ENCODE results near the gene PGS1.

The PGS1 gene

GRCh38 chr17:78381601-78382232, 3.3 kb downstream of the PGS1 start:
- Histone ChIP-seq H3K27me3 (ENCODE audit: control insufficient read depth, insufficient read depth, low read length) (no peaks in the 10 kb centered on the region), H3K27ac (ENCODE audit: low read length) (no peak overlapping the region), H3K36me3 (ENCODE audit: control insufficient read depth, low read depth, low read length) (peaks cover 5% of the 10 kb centered on the region), H3K9ac (ENCODE audit: low read length) (no peak overlapping the region), H3K4me1 (ENCODE audit: control insufficient read depth, low read depth, low read length) (peaks cover 31% of the 10 kb centered on the region), H3K9me3 (ENCODE audit: control insufficient read depth, low read depth, low read length) (no peaks in the 10 kb centered on the region), H3K4me3 (ENCODE audit: low read length) (no peak overlapping the region)

GRCh38 chr17:78383725-78384471, 5.4 kb downstream of the PGS1 start:
- H3K4me1 ChIP-seq (ENCODE audit: control insufficient read depth, low read depth, low read length) = peaks cover 31% of the 10 kb centered on the region
- H3K9ac ChIP-seq (ENCODE audit: low read length) = no peak overlapping the region

GRCh38 chr17:78384479-78385175, 6.2 kb downstream of the PGS1 start:
- Histone ChIP-seq H3K4me3 (ENCODE audit: low read length) (no peak overlapping the region), H3K9ac (ENCODE audit: low read length) (no peak overlapping the region), H3K27ac (ENCODE audit: low read length) (no peak overlapping the region), H3K4me1 (ENCODE audit: control insufficient read depth, low read depth, low read length) (peaks cover 27% of the 10 kb centered on the region), H3K9me3 (ENCODE audit: control insufficient read depth, low read depth, low read length) (no peaks in the 10 kb centered on the region), H3K36me3 (ENCODE audit: control insufficient read depth, low read depth, low read length) (peaks cover 5% of the 10 kb centered on the region), H3K27me3 (ENCODE audit: control insufficient read depth, insufficient read depth, low read length) (no peaks in the 10 kb centered on the region)

More at GRCh38 chr17:78383725-78384471, 5.4 kb downstream of the PGS1 start:
- Histone ChIP-seq H3K9me3 (ENCODE audit: control insufficient read depth, low read depth, low read length) (no peaks in the 10 kb centered on the region), H3K27ac (ENCODE audit: low read length) (no peak overlapping the region), H3K27me3 (ENCODE audit: control insufficient read depth, insufficient read depth, low read length) (no peaks in the 10 kb centered on the region), H3K36me3 (ENCODE audit: control insufficient read depth, low read depth, low read length) (peaks cover 5% of the 10 kb centered on the region), H3K4me3 (ENCODE audit: low read length) (no peak overlapping the region)

- no peak overlapping the region for H3K4me3 ChIP-seq (ENCODE audit: low read length)
- peaks cover under 1% of the 10 kb centered on the region for H3K36me3 ChIP-seq (ENCODE audit: control insufficient read depth, low read depth, low read length)
- no peaks in the 10 kb centered on the region for H3K9me3 ChIP-seq (ENCODE audit: control insufficient read depth, low read depth, low read length)
- H3K27ac ChIP-seq (ENCODE audit: low read length) = no peak overlapping the region
- no peak overlapping the region for H3K9ac ChIP-seq (ENCODE audit: low read length)
- H3K4me1 ChIP-seq (ENCODE audit: control insufficient read depth, low read depth, low read length) = peaks cover 13% of the 10 kb centered on the region
- no peaks in the 10 kb centered on the region for H3K27me3 ChIP-seq (ENCODE audit: control insufficient read depth, insufficient read depth, low read length)
These were observed 9.8 kb downstream of the PGS1 start for GRCh38 chr17:78387977-78388941.

- Histone ChIP-seq H3K36me3 (ENCODE audit: control insufficient read depth, low read depth, low read length) (peaks cover 5% of the 10 kb centered on the region), H3K9ac (ENCODE audit: low read length) (no peak overlapping the region), H3K27me3 (ENCODE audit: control insufficient read depth, insufficient read depth, low read length) (no peaks in the 10 kb centered on the region), H3K4me3 (ENCODE audit: low read length) (no peak overlapping the region), H3K27ac (ENCODE audit: low read length) (no peak overlapping the region), H3K9me3 (ENCODE audit: control insufficient read depth, low read depth, low read length) (no peaks in the 10 kb centered on the region), H3K4me1 (ENCODE audit: control insufficient read depth, low read depth, low read length) (peaks cover 10% of the 10 kb centered on the region)
These were observed 12.0 kb downstream of the PGS1 start for GRCh38 chr17:78390241-78391050.

GRCh38 chr17:78391051-78391431, 12.6 kb downstream of the PGS1 start:
- Histone ChIP-seq H3K36me3 (ENCODE audit: control insufficient read depth, low read depth, low read length) (peaks cover 5% of the 10 kb centered on the region), H3K9ac (ENCODE audit: low read length) (no peak overlapping the region), H3K27ac (ENCODE audit: low read length) (no peak overlapping the region), H3K9me3 (ENCODE audit: control insufficient read depth, low read depth, low read length) (no peaks in the 10 kb centered on the region), H3K4me1 (ENCODE audit: control insufficient read depth, low read depth, low read length) (peaks cover 6% of the 10 kb centered on the region), H3K4me3 (ENCODE audit: low read length) (no peak overlapping the region), H3K27me3 (ENCODE audit: control insufficient read depth, insufficient read depth, low read length) (no peaks in the 10 kb centered on the region)

GRCh38 chr17:78391843-78392242, 13.4 kb downstream of the PGS1 start:
- no peak overlapping the region for H3K27ac ChIP-seq (ENCODE audit: low read length)
- H3K4me1 ChIP-seq (ENCODE audit: control insufficient read depth, low read depth, low read length) = no peaks in the 10 kb centered on the region
- H3K4me3 ChIP-seq (ENCODE audit: low read length) = no peak overlapping the region
- no peak overlapping the region for H3K9ac ChIP-seq (ENCODE audit: low read length)
- no peaks in the 10 kb centered on the region for H3K9me3 ChIP-seq (ENCODE audit: control insufficient read depth, low read depth, low read length)
- peaks cover 13% of the 10 kb centered on the region for H3K36me3 ChIP-seq (ENCODE audit: control insufficient read depth, low read depth, low read length)
- H3K27me3 ChIP-seq (ENCODE audit: control insufficient read depth, insufficient read depth, low read length) = no peaks in the 10 kb centered on the region

- H3K4me3 ChIP-seq (ENCODE audit: low read length) = no peak overlapping the region
- H3K27me3 ChIP-seq (ENCODE audit: control insufficient read depth, insufficient read depth, low read length) = no peaks in the 10 kb centered on the region
- H3K36me3 ChIP-seq (ENCODE audit: control insufficient read depth, low read depth, low read length) = peaks cover 15% of the 10 kb centered on the region
- no peak overlapping the region for H3K9ac ChIP-seq (ENCODE audit: low read length)
- H3K9me3 ChIP-seq (ENCODE audit: control insufficient read depth, low read depth, low read length) = no peaks in the 10 kb centered on the region
- H3K4me1 ChIP-seq (ENCODE audit: control insufficient read depth, low read depth, low read length) = no peaks in the 10 kb centered on the region
- no peak overlapping the region for H3K27ac ChIP-seq (ENCODE audit: low read length)
These were observed 13.8 kb downstream of the PGS1 start for GRCh38 chr17:78392295-78392694.

GRCh38 chr17:78393575-78393974, 15.1 kb downstream of the PGS1 start:
- H3K9me3 ChIP-seq (ENCODE audit: control insufficient read depth, low read depth, low read length) = no peaks in the 10 kb centered on the region
- no peak overlapping the region for H3K4me3 ChIP-seq (ENCODE audit: low read length)
- no peak overlapping the region for H3K9ac ChIP-seq (ENCODE audit: low read length)
- no peak overlapping the region for H3K27ac ChIP-seq (ENCODE audit: low read length)
- no peaks in the 10 kb centered on the region for H3K27me3 ChIP-seq (ENCODE audit: control insufficient read depth, insufficient read depth, low read length)
- H3K36me3 ChIP-seq (ENCODE audit: control insufficient read depth, low read depth, low read length) = peaks cover 24% of the 10 kb centered on the region
- no peaks in the 10 kb centered on the region for H3K4me1 ChIP-seq (ENCODE audit: control insufficient read depth, low read depth, low read length)

GRCh38 chr17:78394209-78394608, 15.8 kb downstream of the PGS1 start:
- H3K36me3 ChIP-seq (ENCODE audit: control insufficient read depth, low read depth, low read length) = peaks cover 31% of the 10 kb centered on the region

More at GRCh38 chr17:78394209-78394608, 15.8 kb downstream of the PGS1 start:
- H3K9ac ChIP-seq (ENCODE audit: low read length) = no peak overlapping the region
- no peaks in the 10 kb centered on the region for H3K4me1 ChIP-seq (ENCODE audit: control insufficient read depth, low read depth, low read length)
- H3K4me3 ChIP-seq (ENCODE audit: low read length) = no peak overlapping the region
- H3K27me3 ChIP-seq (ENCODE audit: control insufficient read depth, insufficient read depth, low read length) = no peaks in the 10 kb centered on the region
- no peaks in the 10 kb centered on the region for H3K9me3 ChIP-seq (ENCODE audit: control insufficient read depth, low read depth, low read length)
- no peak overlapping the region for H3K27ac ChIP-seq (ENCODE audit: low read length)
